Fibroblast of lung (primary cell): ENCODE measurements around the gene FBXO31.

ENCODE experiments used
- EZH2 ChIP-seq: IDR thresholded peaks from 2 replicates; pipeline ENCODE4 v1.5.1; 2012; ENCODE audit warnings: low read length, control low read depth, mild to moderate bottlenecking; ENCODE audit errors: missing control alignments
- TF ChIP-seq, protein P1 (sequence below), 2 donors: IDR thresholded peaks in 1 of 2; conservative IDR thresholded peaks in 1 of 2; 1 replicate in 1 of 2; 2 replicates in 1 of 2; pipeline ENCODE4 v1.5.1; 2011 to 2012; ENCODE audit warnings: low read length in 2 of 2, control low read depth in 1 of 2, inconsistent platforms in 1 of 2, low read depth in 1 of 2, mild to moderate bottlenecking in 1 of 2

DNA sequence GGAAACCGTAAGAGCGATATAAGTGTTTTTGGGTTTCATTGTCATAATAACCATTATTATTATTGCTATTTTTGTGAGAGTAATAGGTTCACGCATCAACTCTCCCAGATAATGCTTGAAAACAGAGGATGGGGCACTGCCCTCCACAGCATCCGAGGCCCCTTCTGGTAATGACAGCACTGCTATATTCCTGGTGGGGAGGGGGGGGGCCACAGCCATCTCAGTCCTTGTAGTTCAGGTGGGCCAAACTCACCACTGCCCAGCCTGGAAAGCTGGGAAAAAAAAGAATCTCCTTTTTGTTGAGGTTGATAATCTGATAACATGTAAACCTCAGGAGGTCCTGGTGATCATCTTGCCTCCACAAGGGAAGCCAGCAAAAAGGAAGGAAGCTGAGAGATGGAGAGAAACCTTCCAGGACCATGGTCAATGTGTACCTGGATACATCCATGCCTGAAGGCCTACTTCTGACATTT, 67.1 kb downstream of the FBXO31 start:
- TF ChIP-seq, protein P1, sequence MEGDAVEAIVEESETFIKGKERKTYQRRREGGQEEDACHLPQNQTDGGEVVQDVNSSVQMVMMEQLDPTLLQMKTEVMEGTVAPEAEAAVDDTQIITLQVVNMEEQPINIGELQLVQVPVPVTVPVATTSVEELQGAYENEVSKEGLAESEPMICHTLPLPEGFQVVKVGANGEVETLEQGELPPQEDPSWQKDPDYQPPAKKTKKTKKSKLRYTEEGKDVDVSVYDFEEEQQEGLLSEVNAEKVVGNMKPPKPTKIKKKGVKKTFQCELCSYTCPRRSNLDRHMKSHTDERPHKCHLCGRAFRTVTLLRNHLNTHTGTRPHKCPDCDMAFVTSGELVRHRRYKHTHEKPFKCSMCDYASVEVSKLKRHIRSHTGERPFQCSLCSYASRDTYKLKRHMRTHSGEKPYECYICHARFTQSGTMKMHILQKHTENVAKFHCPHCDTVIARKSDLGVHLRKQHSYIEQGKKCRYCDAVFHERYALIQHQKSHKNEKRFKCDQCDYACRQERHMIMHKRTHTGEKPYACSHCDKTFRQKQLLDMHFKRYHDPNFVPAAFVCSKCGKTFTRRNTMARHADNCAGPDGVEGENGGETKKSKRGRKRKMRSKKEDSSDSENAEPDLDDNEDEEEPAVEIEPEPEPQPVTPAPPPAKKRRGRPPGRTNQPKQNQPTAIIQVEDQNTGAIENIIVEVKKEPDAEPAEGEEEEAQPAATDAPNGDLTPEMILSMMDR (conservative IDR thresholded peaks at IDR 0.05 in 1 of 2, IDR thresholded peaks at IDR 0.05 in 1 of 2; ENCODE audit: low read depth in 1 of 2, low read length in 2 of 2): no peak
- no peak for TF ChIP-seq EZH2
